Tibial nerve (tissue), 4 donors: ENCODE measurements around the gene ARHGAP15.

Experiments used
- EP300 ChIP-seq, 2 donors: sonication (generic); formaldehyde crosslinking; IDR thresholded peaks; one replicate each; pipeline ENCODE4 v1.6.1; 2017; ENCODE audit warnings: antibody characterized with exemption in 2 of 2, mild to moderate bottlenecking in 1 of 2
- POLR2A ChIP-seq, 2 donors: fragments of 450-650 bp; IDR thresholded peaks; one replicate each; pipeline ENCODE4 v1.6.1; 2017; ENCODE audit warnings: antibody characterized with exemption in 2 of 2, mild to moderate bottlenecking in 2 of 2, moderate library complexity in 2 of 2
- TF ChIP-seq, protein P1 (sequence below), 5 experiments: fragments of 200-600 bp in 3 of 5; fragments of 450-650 bp in 2 of 5; sonication (generic) in 3 of 5; IDR thresholded peaks; one replicate each; pipeline ENCODE4 v1.5.1; 2016 to 2019; ENCODE audit warnings: antibody characterized with exemption in 5 of 5, mild to moderate bottlenecking in 3 of 5, moderate library complexity in 2 of 5

DNA sequence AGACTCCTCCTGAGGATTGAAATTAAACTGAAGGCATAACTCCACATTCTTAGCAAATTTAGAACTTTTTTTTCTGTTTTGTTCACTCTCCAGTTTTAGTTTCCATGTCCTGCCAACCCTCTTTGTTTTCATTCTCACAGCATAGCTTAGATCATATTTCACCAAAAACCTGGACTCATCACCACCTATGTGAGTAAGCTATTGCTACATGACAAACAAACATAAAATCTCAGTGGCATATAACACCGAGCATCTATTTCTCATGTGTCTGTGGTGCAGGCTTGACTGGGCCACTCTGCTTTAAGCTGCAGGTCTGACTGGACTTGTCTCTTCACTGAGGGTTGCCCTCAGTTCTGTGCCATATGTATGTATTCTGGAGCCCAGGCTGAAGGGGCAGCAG lies 385.2 kb downstream of the ARHGAP15 start:
- TF ChIP-seq, protein P1, sequence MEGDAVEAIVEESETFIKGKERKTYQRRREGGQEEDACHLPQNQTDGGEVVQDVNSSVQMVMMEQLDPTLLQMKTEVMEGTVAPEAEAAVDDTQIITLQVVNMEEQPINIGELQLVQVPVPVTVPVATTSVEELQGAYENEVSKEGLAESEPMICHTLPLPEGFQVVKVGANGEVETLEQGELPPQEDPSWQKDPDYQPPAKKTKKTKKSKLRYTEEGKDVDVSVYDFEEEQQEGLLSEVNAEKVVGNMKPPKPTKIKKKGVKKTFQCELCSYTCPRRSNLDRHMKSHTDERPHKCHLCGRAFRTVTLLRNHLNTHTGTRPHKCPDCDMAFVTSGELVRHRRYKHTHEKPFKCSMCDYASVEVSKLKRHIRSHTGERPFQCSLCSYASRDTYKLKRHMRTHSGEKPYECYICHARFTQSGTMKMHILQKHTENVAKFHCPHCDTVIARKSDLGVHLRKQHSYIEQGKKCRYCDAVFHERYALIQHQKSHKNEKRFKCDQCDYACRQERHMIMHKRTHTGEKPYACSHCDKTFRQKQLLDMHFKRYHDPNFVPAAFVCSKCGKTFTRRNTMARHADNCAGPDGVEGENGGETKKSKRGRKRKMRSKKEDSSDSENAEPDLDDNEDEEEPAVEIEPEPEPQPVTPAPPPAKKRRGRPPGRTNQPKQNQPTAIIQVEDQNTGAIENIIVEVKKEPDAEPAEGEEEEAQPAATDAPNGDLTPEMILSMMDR (IDR thresholded peaks at IDR 0.05) = no peak
- TF ChIP-seq POLR2A (IDR thresholded peaks at IDR 0.05) (no peak), EP300 (IDR thresholded peaks at IDR 0.05) (no peak)
